GM13976 (cell line): Measurements from ENCODE around the gene ACBD6.

Experiments used
- DNase-seq: peaks from one replicate; pipeline ENCODE4 v3.0.0; 2012; ENCODE audit warnings: low spot score
- in situ Hi-C: fragments of 300-500 bp; cut with MboI; formaldehyde crosslinking; loops from one replicate; pipeline ENCODE4 v1.12.0; 2022; ENCODE audit warnings: low sequenced_read_pairs, mixed read lengths, inconsistent platforms; ENCODE audit not compliant: unreplicated experiment
- TF ChIP-seq, protein P1 (sequence below): IDR thresholded peaks from 2 replicates; pipeline ENCODE4 v1.5.1; 2012; ENCODE audit warnings: borderline replicate concordance, mild to moderate bottlenecking; ENCODE audit not compliant: insufficient read depth; ENCODE audit errors: extremely low read depth, missing control alignments, control extremely low read depth

Gene ACBD6

GRCh38 chr1:180267761-180268555 lies 234.4 kb downstream of the ACBD6 start:
- TF ChIP-seq, protein P1, sequence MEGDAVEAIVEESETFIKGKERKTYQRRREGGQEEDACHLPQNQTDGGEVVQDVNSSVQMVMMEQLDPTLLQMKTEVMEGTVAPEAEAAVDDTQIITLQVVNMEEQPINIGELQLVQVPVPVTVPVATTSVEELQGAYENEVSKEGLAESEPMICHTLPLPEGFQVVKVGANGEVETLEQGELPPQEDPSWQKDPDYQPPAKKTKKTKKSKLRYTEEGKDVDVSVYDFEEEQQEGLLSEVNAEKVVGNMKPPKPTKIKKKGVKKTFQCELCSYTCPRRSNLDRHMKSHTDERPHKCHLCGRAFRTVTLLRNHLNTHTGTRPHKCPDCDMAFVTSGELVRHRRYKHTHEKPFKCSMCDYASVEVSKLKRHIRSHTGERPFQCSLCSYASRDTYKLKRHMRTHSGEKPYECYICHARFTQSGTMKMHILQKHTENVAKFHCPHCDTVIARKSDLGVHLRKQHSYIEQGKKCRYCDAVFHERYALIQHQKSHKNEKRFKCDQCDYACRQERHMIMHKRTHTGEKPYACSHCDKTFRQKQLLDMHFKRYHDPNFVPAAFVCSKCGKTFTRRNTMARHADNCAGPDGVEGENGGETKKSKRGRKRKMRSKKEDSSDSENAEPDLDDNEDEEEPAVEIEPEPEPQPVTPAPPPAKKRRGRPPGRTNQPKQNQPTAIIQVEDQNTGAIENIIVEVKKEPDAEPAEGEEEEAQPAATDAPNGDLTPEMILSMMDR: no peak
- DNase-seq: no peak
- in situ Hi-C loops: no loop called here

DNA sequence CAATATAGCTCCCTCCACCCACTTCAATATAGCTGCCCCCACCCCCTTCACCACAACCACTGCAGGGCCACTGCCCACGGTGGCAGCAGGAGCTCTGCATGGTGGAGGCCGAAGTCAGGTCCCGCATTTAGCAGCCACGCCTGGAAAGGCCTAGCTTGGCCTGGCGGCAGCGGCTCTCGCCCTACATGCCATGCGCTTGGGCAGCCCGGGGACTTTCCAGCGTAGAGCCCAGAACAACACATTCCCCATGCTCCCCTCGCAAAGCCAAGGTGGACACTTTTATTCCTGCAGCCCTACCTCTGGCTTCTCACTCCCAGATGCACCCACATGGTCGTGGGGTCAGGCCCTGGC lies 235.2 kb downstream of the ACBD6 start:
- no peak for DNase-seq
- TF ChIP-seq, protein P1: no peak
- in situ Hi-C loops: no loop called here

DNA sequence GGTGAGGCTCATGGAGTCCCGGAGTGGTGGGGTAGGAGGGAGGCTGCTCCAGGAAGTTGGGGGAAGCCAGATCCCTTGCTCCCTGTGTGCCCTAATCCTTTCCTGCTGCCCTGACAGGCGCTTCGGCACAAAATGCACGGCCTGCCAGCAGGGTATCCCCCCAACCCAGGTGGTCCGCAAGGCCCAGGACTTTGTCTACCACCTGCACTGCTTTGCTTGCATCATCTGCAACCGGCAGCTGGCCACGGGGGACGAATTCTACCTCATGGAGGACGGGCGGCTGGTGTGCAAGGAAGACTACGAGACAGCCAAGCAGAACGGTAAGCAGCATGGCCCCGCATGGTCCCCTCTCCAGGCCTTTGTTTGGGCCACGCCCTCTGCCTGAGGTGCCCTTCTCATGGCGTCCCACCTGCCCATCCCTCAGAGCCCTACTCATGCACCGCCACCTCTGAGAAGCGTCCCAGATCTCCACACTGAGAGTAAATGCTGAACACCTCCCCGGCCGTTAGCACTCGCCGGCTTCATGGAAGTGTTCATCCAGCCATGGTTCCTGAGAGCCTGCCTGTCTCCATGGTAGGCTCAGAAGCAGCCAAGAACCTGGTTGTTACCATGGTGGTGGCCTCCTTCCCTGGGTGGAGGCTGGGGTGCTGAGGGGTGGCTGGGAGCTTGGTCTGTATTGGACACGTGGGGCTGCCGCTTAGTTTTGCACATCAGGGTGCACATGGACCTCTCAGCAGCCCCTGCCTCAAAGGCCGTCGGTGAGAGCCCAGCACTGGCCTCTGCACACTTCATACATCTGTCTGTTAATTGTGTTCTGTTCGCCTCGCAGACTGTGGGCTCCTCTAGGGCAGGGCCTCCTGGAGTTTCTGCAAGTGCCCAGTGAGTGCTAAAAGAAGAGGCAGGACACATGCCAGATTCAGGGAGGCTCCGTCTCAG lies 235.8 kb downstream of the ACBD6 start:
- in situ Hi-C loops: no loop called here
- DNase-seq: no peak
- TF ChIP-seq, protein P1: no peak

DNA sequence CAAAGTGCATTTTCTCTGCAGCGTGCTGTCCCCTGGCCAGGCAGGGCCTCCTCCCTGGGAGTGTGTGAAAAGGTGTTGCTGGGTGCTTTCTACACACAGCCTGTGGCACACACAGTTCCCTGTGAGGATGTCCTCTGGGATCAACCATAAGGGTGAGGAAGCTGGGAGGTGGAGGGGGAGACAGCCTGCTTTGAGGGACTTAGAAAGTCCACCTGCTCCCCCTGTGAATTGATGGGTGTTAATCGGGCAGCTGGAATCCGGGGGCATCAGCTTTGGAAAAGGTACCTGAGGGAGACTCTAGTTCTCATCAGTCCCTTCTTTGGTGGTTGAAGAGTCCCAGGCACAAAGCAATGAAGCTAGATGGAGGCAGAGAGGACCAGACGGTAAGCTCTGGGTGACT lies 236.5 kb downstream of the ACBD6 start:
- in situ Hi-C loops: no loop called here
- no peak for DNase-seq
- TF ChIP-seq, protein P1: no peak

DNA sequence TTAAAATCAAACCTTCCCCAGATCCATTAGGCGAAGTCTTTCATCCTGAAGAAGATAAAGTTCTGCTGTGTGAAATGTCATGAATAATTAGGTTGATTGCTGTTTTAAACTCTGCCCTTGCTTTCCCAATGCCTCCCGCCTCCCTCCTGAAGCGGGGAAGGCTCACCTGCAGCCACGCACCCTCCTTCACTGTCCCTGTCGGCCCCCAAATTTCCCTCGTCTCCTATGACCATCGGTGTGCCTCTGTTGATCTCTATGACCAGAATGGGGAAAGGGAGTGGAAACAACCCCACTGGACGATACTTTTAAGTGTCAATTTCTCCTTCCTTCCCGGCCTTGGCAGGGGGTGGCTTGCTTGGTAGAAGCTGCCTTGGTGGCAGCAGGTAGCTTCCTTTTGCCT lies 237.2 kb downstream of the ACBD6 start:
- TF ChIP-seq, protein P1: no peak
- in situ Hi-C loops: no loop called here
- DNase-seq: no peak

DNA sequence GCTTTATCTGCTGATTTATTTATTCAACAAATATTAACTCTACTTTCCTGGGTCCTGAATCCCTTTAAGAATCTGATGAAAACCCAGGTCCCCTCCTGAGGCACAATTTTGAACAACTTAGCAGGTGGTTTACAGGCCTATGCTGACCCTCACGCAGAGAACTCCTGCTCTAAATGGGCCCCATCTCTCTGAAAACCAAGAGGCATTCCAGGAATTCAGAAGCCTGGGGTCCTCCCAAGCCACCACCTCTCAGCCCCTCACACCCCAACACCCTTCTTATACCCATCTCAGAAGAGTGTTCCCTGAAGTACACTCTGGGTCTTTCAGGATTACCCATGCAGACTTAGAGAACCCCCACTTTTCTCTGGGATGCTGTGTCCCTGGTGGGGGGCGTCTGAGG lies 237.8 kb downstream of the ACBD6 start:
- DNase-seq: no peak
- TF ChIP-seq, protein P1: no peak
- in situ Hi-C loops: no loop called here
